IMR-90 (cell line): ENCODE results near the gene HAAO. TPM values are rescaled to one million over a fixed set of nuclear protein-coding genes. Genes with fewer than 3 reads are reported as not detected.
A peak's percentile ranks its signal among the peaks of the same experiment; 100 is the strongest.

ENCODE experiments used
- ATAC-seq: fragments of 200-7000 bp; cut with Tn5 transposase; 2 replicates; pipeline ENCODE4 v1.9.1; 2020; ENCODE audit warnings: low read depth, mild to moderate bottlenecking, moderate library complexity
- BruUV-seq: library from RNA; stranded (reverse); fragments of 400-500 nt; replicated peaks from 2 replicates; lab custom pipeline; 2021; lab: Mats Ljungman, UMichigan
- CTCF ChIA-PET: fragments of 300-600 bp; formaldehyde crosslinking; extraction: SDS; loops from one replicate; lab custom pipeline; 2021; ENCODE audit warnings: antibody characterized with exemption; lab: Yijun Ruan, JAX
- POLR2A ChIA-PET: fragments of 300-600 bp; sonication (Branson Sonifier 250); formaldehyde crosslinking; loops from one replicate; lab custom pipeline; 2022; ENCODE audit warnings: antibody characterized with exemption; ENCODE audit not compliant: unreplicated experiment; lab: Charles Lee
- DNase-seq: peaks from one replicate; pipeline ENCODE4 v3.0.0; 2013
- H2AFZ ChIP-seq: replicated peaks from 2 replicates; pipeline ENCODE3; 2013; ENCODE audit warnings: low read length, mild to moderate bottlenecking; ENCODE audit not compliant: poor library complexity
- H2AK5ac ChIP-seq: 2 replicates; pipeline ENCODE4 v1.6.1; 2013; ENCODE audit warnings: low read depth, low read length, inconsistent platforms
- H2AK9ac ChIP-seq: replicated peaks from 2 replicates; pipeline ENCODE3; 2013; ENCODE audit warnings: mild to moderate bottlenecking, low read depth, low read length, moderate library complexity; ENCODE audit not compliant: poor library complexity
- H2BK120ac ChIP-seq: 2 replicates; pipeline ENCODE4 v1.6.1; 2013; ENCODE audit warnings: low read depth, low read length, inconsistent platforms
- H2BK15ac ChIP-seq: 3 replicates; pipeline ENCODE4 v1.6.1; 2013; ENCODE audit warnings: low read depth, low read length, inconsistent platforms
- H2BK20ac ChIP-seq: 2 replicates; pipeline ENCODE4 v1.6.1; 2013; ENCODE audit warnings: low read depth, mild to moderate bottlenecking, inconsistent platforms, low read length, moderate library complexity
- H2BK5ac ChIP-seq: 2 replicates; pipeline ENCODE4 v1.6.1; 2013; ENCODE audit warnings: mild to moderate bottlenecking, low read depth, low read length, inconsistent platforms; ENCODE audit not compliant: poor library complexity, severe bottlenecking
- H3K14ac ChIP-seq: replicated peaks from 2 replicates; pipeline ENCODE4 v1.6.1; 2013; ENCODE audit warnings: low read depth, low read length, inconsistent platforms
- H3K18ac ChIP-seq: 2 replicates; pipeline ENCODE4 v1.6.1; 2013; ENCODE audit warnings: low read depth, low read length, control low read depth
- H3K23ac ChIP-seq: 2 replicates; pipeline ENCODE4 v1.6.1; 2013; ENCODE audit warnings: low read depth, low read length, inconsistent platforms
- H3K27ac ChIP-seq: 2 replicates; pipeline ENCODE4 v1.5.1; 2013; ENCODE audit warnings: mild to moderate bottlenecking, control low read depth, low read length; ENCODE audit not compliant: insufficient read depth
- H3K27me3 ChIP-seq: 2 replicates; pipeline ENCODE4 v1.6.1; 2013; ENCODE audit warnings: low read length; ENCODE audit not compliant: control insufficient read depth, insufficient read depth
- H3K36me3 ChIP-seq: 2 replicates; pipeline ENCODE4 v1.6.1; 2013; ENCODE audit warnings: low read length, mixed read lengths; ENCODE audit not compliant: control insufficient read depth, insufficient read depth
- H3K4ac ChIP-seq: 2 replicates; pipeline ENCODE4 v1.6.1; 2013; ENCODE audit warnings: low read depth, low read length, inconsistent platforms
- H3K4me1 ChIP-seq: 2 replicates; pipeline ENCODE4 v1.6.1; 2013; ENCODE audit warnings: low read length, mixed read lengths; ENCODE audit not compliant: control insufficient read depth, insufficient read depth
- H3K4me2 ChIP-seq: 2 replicates; pipeline ENCODE4 v1.6.1; 2013; ENCODE audit warnings: low read depth, mild to moderate bottlenecking, control low read depth, low read length, moderate library complexity
- H3K4me3 ChIP-seq: 2 replicates; pipeline ENCODE4 v1.5.1; 2013; ENCODE audit warnings: low read depth, mild to moderate bottlenecking, control low read depth, low read length, moderate library complexity; ENCODE audit not compliant: insufficient read depth
- H3K56ac ChIP-seq: 2 replicates; pipeline ENCODE4 v1.6.1; 2013; ENCODE audit warnings: low read length, inconsistent platforms; ENCODE audit not compliant: insufficient read depth; ENCODE audit errors: extremely low read depth
- H3K79me1 ChIP-seq, 2 experiments: 2 replicates each; pipeline ENCODE4 v1.6.1; 2013; ENCODE audit warnings: low read length in 2 of 2, inconsistent platforms in 1 of 2, low read depth in 1 of 2
- H3K9ac ChIP-seq: 2 replicates; pipeline ENCODE4 v1.6.1; 2013; ENCODE audit warnings: low read depth, low read length, control low read depth
- H3K9me1 ChIP-seq: 2 replicates; pipeline ENCODE4 v1.6.1; 2013; ENCODE audit warnings: low read length, inconsistent platforms; ENCODE audit not compliant: insufficient read depth
- H3K9me3 ChIP-seq: 2 replicates; pipeline ENCODE4 v1.6.1; 2013; ENCODE audit warnings: low read length; ENCODE audit not compliant: control insufficient read depth, insufficient read depth
- H4K20me1 ChIP-seq: 2 replicates; pipeline ENCODE4 v1.6.1; 2013; ENCODE audit warnings: low read length, inconsistent platforms; ENCODE audit not compliant: insufficient read depth
- H4K5ac ChIP-seq: 2 replicates; pipeline ENCODE4 v1.6.1; 2013; ENCODE audit warnings: mild to moderate bottlenecking, low read depth, low read length, control low read depth
- H4K8ac ChIP-seq, 2 experiments: 2 replicates each; pipeline ENCODE4 v1.6.1; 2013; ENCODE audit warnings: low read depth in 2 of 2, low read length in 2 of 2, control low read depth in 1 of 2, inconsistent platforms in 1 of 2
- H4K91ac ChIP-seq: 2 replicates; pipeline ENCODE4 v1.6.1; 2013; ENCODE audit warnings: low read depth, low read length, inconsistent platforms; ENCODE audit not compliant: insufficient read depth
- CEBPB ChIP-seq: IDR thresholded peaks from 2 replicates; pipeline ENCODE4 v1.6.1; 2012; ENCODE audit warnings: low read depth, low read length, improper control_type of control experiment
- POLR2A ChIP-seq: IDR thresholded peaks from 2 replicates; pipeline ENCODE4 v1.6.1; 2012; ENCODE audit warnings: mild to moderate bottlenecking, low read depth, low read length
- RAD21 ChIP-seq: IDR thresholded peaks from 2 replicates; pipeline ENCODE4 v1.6.1; 2012; ENCODE audit warnings: low read length, improper control_type of control experiment
- RFX5 ChIP-seq: IDR thresholded peaks from 2 replicates; pipeline ENCODE4 v1.8.0; 2012; ENCODE audit warnings: low read depth, mild to moderate bottlenecking, low read length, moderate library complexity
- SMC3 ChIP-seq: fragments of 150-350 bp; IDR thresholded peaks from 2 replicates; pipeline ENCODE4 v1.6.1; 2016; ENCODE audit warnings: low read depth, mild to moderate bottlenecking, antibody characterized with exemption, low read length, moderate library complexity
- WGBS, 2 experiments: methylation state at CpG; one replicate each; pipeline versions ENCODE4 v1.1.5 to v1.1.7; 2013; ENCODE audit warnings: missing lambda C conversion rate in 2 of 2; ENCODE audit not compliant: insufficient read length in 1 of 2; ENCODE audit errors: extremely low coverage in 2 of 2; 5-methylcytosine and 5-hydroxymethylcytosine counted together
- dilution Hi-C: fragments of 300-500 bp; cut with HindIII; formaldehyde crosslinking; loops from one replicate; pipeline ENCODE4 v1.14.3; 2018; ENCODE audit warnings: low sequenced_read_pairs; ENCODE audit not compliant: unreplicated experiment
- in situ Hi-C: fragments of 300-500 bp; cut with MboI; formaldehyde crosslinking; loops from 3 replicates; pipeline ENCODE4 v1.14.3; 2019; ENCODE audit warnings: low sequenced_read_pairs, inconsistent platforms, mixed read lengths
- intact Hi-C: fragments of 100-400 bp; cut with micrococcal nuclease; formaldehyde crosslinking; loops from 2 replicates; pipeline ENCODE4 v1.10.0; 2022
- polyA plus RNA-seq, 3 experiments: library from polyadenylated mRNA; depleted of rRNA; stranded (reverse); fragments of >200 nt; gene quantifications; 2 replicates each; pipeline ENCODE4 v1.2.3, GENCODE V29; 2012; ENCODE audit warnings: low replicate concordance in 1 of 3
- total RNA-seq: library from RNA; depleted of rRNA; stranded (reverse); fragments of >200 nt; gene quantifications from 2 replicates; pipeline ENCODE4 v1.2.3, GENCODE V29; 2012
- TF ChIP-seq, protein P1 (sequence below): fragments of 150-350 bp; IDR thresholded peaks from 2 replicates; pipeline ENCODE4 v1.6.1; 2017; ENCODE audit warnings: mild to moderate bottlenecking, antibody characterized with exemption, low read length, low read depth
- TF ChIP-seq, protein P2 (sequence below): fragments of 150-350 bp; IDR thresholded peaks from 2 replicates; pipeline ENCODE4 v1.6.1; 2016; ENCODE audit warnings: low read depth, mild to moderate bottlenecking, low read length, moderate library complexity, borderline replicate concordance

The HAAO gene
- total and polyA plus RNA-seq, 2 of the 4 experiments (the other 2 are of a cell fraction) = 0.05 to 0.18 TPM

DNA sequence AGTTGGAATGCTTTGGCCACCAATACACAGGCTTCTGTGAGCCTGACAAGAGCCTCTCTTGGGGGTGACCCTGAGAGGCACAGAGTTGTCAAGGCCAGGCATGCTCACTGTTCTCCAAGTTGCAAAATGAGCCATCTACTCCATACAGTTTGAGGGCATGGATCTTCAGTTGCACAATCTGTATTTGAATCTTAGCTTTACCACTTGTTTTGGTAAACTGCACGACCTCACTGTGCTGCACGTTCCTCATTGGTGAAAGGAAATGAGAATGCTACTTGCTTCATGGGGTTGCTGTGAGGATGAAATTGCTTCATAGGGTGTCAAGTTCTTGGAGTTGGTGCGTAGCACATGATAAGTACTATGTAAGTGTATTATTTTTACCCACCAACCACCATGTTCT, 12.0 kb upstream of the HAAO start:
- peaks cover 5% of the 10 kb centered on the region for H3K9me1 ChIP-seq
- TF ChIP-seq RAD21 (no peak), POLR2A (no peak), SMC3 (no peak), CEBPB (peak; percentile 70), RFX5 (no peak)
- TF ChIP-seq, protein P1, sequence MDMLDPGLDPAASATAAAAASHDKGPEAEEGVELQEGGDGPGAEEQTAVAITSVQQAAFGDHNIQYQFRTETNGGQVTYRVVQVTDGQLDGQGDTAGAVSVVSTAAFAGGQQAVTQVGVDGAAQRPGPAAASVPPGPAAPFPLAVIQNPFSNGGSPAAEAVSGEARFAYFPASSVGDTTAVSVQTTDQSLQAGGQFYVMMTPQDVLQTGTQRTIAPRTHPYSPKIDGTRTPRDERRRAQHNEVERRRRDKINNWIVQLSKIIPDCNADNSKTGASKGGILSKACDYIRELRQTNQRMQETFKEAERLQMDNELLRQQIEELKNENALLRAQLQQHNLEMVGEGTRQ = no peak
- TF ChIP-seq, protein P2, sequence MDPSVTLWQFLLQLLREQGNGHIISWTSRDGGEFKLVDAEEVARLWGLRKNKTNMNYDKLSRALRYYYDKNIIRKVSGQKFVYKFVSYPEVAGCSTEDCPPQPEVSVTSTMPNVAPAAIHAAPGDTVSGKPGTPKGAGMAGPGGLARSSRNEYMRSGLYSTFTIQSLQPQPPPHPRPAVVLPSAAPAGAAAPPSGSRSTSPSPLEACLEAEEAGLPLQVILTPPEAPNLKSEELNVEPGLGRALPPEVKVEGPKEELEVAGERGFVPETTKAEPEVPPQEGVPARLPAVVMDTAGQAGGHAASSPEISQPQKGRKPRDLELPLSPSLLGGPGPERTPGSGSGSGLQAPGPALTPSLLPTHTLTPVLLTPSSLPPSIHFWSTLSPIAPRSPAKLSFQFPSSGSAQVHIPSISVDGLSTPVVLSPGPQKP = no peak
- H2BK20ac ChIP-seq = no peak overlapping the region
- H4K8ac ChIP-seq = no peak overlapping the region
- H2BK15ac ChIP-seq = no peak overlapping the region
- no peak overlapping the region for H2BK120ac ChIP-seq
- peaks cover 5% of the 10 kb centered on the region; the same call in 1 of the 2 replicates for H3K27me3 ChIP-seq
- H2BK5ac ChIP-seq = no peak overlapping the region
- no peaks in the 10 kb centered on the region for H3K9me3 ChIP-seq
- H3K4me3 ChIP-seq = no peak overlapping the region
- no TSS peak for BruUV-seq
- H2AK5ac ChIP-seq = no peak overlapping the region
- H4K5ac ChIP-seq = no peak overlapping the region
- H3K36me3 ChIP-seq = no peaks in the 10 kb centered on the region
- H3K56ac ChIP-seq = no peak overlapping the region
- H3K4me2 ChIP-seq = no peak overlapping the region
- DNase-seq (peak; percentile 65), ATAC-seq (peak; percentile 19)
- H2AK9ac ChIP-seq = no peak overlapping the region
- H3K9ac ChIP-seq = no peak overlapping the region
- no peaks in the 10 kb centered on the region for H3K79me1 ChIP-seq
- H2AFZ ChIP-seq = no peak overlapping the region
- no peak overlapping the region for H3K14ac ChIP-seq
- WGBS, 2 experiments = no CpG with 5 or more reads among the region's 3 CpGs
- peaks cover 13% of the 10 kb centered on the region for H3K4me1 ChIP-seq
- CTCF ChIA-PET = interaction anchor here (1.3 kb wide), 1 partner anchor 8 kb away, joined by 4 read pairs; no protein-coding TSS in a partner anchor
- H4K20me1 ChIP-seq = no peaks in the 10 kb centered on the region
- in situ Hi-C loops = no loop called here
- no peak overlapping the region for H3K23ac ChIP-seq
- intact Hi-C loops = loop anchor here (5.0 kb wide), 1 partner anchor 97 kb away; no protein-coding TSS in a partner anchor
- no peak overlapping the region for H3K4ac ChIP-seq
- POLR2A ChIA-PET = no interaction called here
- no peak overlapping the region for H3K27ac ChIP-seq
- no peak overlapping the region for H4K91ac ChIP-seq
- dilution Hi-C loops = no loop called here
- no peak overlapping the region for H3K18ac ChIP-seq
